HG03103 (cell line): ENCODE results near the gene CENPS.
"Not testable (repeated sequence)": the region's sequence is repeated elsewhere in the genome, so short reads cannot be mapped to it uniquely, and the experiment has no call there.

Experiments used
- ATAC-seq: cut with Tn5 transposase; IDR thresholded peaks from one replicate; pipeline ENCODE4 v1.9.1; 2021; ENCODE audit warnings: low read depth; ENCODE audit not compliant: unreplicated experiment

The CENPS gene

DNA sequence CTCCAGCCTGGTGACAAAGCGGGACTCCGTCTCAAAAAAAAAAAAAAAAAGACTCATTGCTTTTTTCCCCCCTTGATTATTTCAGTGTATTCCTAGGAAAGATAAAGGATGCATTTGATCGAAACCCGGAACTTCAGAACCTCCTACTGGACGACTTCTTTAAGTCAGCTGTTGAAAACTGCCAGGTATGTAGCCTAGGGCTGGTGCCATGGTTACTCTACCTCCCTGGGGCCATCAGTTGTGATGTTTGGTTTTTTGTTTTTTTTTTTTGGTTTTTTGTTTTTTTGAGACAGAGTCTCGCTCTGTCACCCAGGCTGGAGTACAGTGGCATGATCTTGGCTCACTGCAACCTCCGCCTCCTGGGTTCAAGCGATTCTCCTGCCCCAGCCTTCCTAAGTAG lies 11.5 kb upstream of the CENPS start:
- not testable (repeated sequence) for ATAC-seq

DNA sequence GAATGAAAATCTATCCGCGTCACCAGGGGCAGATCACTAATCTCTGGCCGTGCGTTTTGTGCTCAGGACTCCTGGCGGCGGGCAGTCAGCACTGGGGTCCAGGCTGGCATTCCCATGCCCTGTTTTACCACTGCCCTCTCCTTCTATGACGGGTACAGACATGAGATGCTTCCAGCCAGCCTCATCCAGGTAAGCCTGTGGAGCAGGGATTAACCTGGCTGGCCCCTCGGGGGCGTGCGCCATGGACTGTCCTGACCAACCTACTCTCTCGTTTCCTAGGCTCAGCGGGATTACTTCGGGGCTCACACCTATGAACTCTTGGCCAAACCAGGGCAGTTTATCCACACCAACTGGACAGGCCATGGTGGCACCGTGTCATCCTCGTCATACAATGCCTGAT lies 10.9 kb upstream of the CENPS start:
- ATAC-seq = no peak

DNA sequence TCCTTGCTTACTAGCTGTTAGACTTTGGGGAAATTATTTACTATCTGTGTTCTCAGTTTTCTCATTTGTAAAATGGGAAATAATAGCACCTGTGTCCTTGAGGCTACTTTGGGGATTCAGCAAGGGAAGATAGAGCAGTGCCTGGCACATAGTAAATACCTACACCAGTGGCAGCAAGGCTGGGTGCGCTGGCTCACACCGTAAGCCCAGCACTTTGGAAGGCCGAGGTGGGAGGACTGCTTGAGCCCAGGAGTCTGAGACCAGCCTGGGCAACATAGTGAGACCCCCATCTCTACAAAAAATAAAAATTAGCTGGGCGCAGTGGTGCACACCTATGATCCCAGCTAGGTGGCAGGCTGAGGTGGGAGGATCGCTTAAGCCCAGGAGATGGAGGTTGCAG lies 8.6 kb upstream of the CENPS start:
- ATAC-seq = no peak

DNA sequence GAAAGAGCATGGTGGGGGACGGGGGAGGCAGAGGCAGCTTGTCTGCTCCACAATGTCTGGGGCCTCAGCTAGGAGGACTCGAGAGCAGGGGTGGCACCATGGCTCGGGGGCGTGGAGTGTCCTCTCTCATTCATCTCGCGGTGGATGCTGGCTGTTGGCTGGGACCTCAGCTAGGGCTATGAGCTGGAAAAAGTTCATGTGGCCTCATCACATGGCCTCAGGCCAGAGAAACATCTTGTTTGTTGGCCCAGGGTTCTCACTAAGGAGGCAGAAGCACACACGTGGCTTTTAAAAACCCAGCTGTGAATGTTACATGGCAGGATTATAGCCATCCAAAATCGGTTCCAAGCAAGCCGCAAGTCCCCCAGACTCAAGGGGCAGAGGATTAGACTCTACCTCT lies 6.2 kb upstream of the CENPS start:
- ATAC-seq = no peak

DNA sequence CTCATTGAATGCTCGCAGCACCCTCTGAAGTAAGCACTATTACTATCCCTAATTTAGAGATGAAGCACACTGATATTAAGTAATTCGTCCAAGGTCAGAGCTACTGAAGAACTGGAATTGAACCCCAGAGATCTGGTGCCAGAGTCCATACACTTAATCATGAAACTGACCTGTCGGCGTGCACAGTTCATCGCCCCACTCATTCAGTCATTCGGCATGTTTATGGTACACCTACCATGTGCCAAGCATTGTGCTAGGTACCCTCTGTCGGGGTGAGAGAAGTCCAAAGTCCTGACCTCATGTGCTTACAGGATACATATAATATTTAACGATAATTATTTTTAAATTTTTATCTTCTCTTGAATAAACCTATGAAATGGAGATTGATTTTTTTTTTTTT lies 5.6 kb upstream of the CENPS start:
- no peak for ATAC-seq

DNA sequence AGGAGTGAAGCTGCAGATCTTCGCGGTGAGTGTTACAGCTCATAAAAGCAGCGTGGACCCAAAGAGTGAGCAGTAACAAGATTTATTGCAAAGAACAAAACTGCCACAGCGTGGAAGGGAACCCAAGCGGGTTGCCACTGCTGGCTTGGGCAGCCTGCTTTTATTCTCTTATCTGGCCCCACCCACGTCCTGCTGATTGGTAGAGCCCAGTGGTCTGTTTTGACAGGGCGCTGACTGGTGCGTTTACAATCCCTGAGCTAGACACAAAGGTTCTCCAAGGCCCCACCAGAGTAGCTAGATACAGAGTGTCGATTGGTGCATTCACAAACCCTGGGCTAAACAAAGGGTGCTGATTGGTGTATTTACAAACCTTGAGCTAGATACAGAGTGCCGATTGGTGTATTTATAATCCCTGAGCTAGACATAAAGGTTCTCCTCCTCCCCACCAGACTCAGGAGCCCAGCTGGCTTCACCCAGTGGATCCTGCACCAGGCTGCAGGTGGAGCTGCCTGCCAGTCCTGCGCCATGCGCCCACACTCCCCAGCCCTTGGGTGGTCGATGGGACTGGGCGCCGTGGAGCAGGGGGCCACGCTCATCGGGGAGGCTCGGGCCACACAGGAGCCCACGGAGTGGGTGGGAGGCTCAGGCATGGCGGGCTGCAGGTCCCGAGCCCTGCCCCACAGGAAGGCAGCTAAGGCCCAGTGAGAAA lies 4.3 kb upstream of the CENPS start:
- ATAC-seq = not testable (repeated sequence)

DNA sequence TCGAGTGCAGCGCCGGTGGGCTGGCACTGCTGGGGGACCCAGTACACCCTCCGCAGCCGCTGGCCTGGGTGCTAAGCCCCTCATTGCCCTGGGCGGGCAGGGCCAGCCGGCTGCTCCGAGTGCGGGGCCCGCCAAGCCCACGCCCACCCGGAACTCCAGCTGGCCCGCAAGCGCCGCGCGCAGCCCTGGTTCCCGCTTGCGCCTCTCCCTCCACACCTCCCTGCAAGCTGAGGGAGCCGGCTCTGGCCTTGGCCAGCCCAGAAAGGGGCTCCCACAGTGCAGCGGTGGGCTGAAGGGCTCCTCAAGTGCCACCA lies 3.7 kb upstream of the CENPS start:
- ATAC-seq = not testable (repeated sequence)

DNA sequence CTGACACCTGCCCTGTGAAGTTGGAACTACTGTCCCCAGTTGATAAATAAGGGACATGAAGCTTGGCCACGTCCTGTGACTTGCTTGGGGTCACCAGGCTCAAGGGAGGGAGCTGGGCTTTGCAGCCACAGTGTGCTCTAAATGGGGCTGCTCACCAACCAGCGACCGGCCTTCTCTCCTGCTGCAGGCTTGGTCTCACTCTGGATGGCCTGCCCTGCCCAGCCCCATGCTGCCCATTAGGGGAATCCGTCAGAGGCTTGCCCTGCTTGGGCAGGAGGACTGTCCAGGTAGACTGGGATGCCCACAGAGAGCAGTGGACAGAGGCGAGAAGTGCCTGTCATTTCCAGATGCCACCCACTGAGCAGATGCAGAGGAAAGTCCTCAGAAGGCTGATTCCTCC lies 1.2 kb upstream of the CENPS start:
- no peak for ATAC-seq

DNA sequence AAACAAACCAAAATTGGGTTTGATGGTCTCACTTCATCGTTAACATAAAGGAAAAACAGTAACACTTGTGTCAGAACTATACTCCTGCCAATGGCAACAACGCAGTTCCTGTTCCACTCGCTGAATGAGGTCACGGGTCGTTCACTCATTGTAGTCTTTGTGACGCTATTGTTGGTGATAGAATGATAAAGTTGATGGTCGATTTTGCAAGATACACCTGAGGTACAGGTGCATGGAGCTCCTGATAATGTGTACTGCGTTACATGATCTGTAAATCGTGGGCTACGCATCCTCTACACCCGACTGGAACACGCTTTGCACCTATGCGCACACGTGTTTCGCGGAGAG lies 391 bp upstream of the CENPS start:
- ATAC-seq = no peak

DNA sequence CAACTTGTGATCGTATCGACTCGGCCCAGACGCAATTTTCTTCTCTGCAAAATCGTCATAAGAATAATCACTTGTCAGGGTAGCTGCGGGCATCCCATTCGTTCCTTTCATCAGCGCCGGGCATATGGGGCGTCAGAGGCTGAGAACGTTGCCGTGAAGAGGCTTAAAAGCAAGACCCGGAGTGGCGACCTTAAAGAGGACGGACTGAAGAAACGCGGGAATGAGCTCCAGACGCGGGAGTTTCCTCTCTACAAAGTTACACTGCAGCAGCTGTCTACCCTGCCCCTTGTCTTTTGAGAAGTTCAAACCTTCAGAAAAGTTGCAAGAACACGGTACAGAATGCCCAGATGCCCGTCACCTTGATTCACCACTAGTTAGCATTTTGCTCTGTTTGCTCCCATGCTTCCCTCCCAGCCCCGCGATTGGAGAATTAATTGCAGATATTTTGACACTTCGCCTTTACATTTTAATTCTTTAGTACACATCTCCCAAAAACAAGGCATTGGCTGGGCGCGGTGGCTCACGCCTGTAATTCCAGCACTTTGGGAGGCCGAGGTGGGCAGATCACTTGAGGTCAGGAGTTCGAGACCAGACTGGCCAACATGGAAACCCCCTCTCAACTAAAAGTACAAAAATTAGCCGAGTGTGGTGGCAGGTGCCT lies 967 bp downstream of the CENPS start:
- no peak for ATAC-seq

DNA sequence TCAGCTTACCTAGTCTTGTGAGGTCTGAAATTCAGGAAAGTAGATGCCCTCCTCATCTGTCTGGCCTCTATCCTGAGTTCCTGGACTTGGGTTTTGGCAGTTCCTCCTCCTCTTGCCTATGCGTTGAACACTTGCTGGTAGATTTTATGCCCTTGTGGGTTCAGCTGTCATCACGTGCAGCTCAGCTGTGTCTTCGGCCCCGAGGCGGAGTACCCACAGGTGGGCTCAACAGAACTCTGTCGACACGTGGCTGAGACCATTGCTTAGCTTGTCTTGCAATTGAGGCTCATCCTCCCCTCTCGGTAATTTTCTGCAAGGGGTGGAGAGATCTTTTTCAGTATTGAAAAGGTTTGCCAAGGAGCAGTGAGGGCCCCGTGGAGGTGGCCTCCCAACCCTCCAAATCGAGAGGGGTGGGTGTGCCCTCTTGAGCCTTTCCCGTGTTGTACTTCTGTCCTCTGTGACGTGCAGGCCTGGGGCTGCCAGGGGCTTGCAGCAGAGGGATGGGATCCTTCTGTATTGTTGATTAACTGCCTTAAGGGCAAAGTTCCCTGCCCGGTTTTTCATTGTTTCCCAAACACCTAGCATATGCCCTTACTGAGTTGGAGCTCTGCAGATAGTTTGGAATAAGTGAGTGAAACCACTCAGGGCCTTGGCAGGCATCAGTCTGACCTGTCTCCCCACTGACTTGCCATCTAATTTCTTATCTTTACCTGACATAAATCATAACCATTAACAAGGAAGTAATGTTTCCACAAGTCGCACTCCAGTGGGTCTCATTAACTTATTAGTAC lies 2.9 kb downstream of the CENPS start:
- ATAC-seq = no peak

DNA sequence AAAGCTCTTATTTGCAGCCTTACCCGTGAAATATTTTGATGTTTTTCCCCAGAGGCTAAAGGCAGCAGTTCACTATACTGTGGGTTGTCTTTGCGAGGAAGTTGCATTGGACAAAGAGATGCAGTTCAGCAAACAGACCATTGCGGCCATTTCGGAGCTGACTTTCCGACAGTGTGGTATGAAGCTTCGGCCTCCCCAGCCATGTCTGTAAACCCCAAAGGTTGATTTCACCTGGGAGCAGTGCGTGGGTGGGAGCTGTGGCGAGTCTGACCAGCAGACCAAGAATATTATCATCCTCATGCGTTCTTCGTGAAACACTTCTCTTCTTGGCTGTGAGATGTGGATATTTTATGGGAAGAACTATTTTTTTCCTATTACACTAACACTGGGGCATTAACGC lies 3.6 kb downstream of the CENPS start:
- ATAC-seq = no peak

DNA sequence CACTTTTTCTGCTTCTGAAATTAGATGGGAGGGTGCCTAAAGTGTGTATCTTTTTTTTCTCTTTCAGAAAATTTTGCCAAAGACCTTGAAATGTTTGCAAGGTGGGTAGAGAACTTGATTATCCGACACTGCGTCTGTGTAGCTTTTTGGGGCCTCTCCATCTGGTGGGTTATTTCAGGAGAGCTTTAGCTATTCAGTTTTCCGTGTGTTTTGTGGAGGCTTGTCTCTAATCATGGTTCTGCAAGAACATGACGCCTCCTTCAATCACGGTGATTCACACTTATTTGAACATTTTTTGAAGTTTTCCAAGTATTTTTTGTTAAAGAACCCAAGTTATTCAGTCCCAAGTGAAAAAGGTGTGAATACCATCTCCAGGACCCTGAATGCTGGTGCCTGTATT lies 4.4 kb downstream of the CENPS start:
- ATAC-seq = no peak

DNA sequence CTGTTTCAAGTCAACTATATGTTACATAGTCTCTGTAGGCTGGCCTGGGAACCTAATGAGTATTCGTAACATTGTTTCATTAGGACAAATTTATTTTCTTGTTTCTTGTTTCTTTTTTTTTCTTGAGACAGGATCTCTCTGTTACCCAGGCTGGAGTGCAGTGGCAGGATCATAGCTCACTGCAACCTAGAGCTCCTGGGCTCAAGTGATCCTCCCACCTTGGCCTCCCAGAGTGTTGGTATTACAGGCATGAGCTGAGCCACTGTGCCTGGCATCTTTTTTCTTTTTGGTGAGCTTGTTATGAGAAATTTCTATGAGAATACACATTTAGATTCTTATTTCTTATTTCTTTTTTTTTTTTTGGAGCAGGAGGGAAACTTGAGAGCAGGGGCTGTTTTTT lies 6.8 kb downstream of the CENPS start:
- ATAC-seq = no peak

DNA sequence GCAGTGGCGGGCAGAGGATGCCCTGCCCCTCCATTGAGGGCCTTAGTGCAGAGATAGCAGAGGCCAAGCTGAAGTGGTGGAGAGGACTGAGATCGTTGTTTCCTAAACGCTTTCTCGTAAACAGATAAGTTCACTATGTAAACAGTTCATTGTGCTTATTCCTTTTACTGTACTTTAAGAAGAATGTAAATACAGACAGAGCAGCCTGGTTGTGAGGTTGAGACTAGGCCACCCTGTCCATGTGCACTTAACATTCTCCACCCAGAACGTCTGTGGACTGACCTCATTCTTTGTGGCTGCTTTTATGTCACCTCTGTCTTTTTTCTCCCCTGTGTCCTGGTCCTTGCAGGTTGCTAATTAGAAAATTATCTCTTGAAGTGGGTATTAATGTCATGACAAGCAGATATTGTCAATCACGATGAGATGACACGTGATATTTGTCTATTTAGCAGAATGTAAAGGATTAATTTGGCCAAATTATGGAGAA lies 8.5 kb downstream of the CENPS start:
- ATAC-seq = no peak

DNA sequence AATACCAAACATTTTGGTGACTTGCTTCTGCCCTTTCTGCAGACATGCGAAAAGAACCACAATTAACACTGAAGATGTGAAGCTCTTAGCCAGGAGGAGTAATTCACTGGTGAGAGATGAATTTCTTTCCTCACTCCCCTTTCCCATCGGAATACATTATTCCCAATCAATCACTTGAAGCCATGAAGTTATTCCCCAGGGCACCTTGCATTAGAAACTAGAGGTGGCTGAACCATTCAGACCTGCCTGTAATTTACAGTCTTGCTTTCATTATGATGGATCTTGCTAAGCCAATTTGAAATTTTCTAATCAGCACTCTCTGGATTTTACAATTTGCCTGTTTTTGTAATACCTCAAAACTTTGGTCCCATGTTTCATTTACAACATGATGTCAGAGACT lies 10.1 kb downstream of the CENPS start:
- ATAC-seq = no peak

DNA sequence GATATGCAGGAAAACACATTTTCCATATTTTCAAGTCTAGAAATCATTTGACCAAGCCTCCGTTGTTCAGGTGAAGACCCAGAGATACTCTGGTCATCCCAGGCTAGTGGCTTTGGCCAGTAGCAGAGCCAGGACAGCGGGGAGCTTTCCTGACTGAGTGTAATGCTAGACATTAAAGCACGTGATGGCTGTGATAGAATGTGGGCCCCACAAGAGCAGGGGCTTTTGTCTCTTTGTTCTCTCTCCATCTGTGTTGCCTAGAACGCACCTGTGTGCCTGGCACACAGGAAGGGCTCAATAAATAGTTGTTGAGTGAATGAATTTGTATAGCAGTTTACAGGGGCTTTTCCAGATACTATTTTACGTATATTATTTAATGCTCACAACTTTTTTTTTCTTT lies 10.6 kb downstream of the CENPS start:
- no peak for ATAC-seq

DNA sequence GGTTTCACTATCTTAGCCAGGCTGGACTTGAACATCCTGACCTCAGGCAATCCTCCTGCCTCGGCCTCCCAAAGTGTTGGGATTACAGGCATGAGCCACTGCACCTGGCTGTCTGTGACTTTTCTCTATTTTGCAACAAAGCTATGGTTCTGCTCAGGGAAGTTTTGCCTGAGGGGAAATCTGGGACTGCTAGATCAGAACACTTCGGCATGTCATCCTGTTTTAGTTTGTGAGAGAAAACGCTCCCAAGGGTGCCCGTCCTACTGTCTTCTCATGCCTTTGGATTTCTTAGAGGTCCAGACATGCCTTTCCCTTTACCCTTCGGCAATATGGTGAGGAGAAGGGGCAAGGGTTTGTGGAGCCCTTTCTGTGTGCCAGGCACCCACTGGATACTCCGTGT lies 14.0 kb downstream of the CENPS start:
- ATAC-seq = no peak

DNA sequence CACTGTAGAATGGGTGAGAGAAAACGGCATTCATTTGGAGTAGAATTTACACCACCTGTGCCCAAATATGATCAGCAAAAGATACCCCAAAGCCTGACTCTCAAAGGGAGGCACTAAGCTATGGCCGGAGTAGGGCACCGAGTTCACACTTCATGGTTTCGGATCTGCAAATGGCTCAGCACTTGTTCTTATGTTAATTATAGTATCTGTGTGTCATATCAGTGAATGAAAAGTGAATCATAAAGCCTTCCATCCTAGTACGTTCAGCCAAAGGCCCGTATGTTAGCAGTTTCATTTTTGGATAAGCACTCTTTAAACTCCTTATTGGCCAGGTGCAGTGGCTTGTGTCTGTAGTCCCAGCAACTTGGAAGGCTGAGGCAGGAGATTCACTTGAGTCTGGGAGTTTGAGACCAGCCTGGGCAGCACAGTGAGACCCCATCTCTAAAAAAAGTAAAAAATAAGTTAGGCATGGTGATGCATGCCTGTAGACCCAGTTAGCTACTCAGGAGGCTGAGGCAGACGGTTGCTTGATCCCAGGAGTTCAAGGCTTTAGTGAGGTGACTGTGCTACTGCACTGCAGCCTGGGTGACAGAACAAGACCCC lies 14.7 kb downstream of the CENPS start:
- no peak for ATAC-seq

DNA sequence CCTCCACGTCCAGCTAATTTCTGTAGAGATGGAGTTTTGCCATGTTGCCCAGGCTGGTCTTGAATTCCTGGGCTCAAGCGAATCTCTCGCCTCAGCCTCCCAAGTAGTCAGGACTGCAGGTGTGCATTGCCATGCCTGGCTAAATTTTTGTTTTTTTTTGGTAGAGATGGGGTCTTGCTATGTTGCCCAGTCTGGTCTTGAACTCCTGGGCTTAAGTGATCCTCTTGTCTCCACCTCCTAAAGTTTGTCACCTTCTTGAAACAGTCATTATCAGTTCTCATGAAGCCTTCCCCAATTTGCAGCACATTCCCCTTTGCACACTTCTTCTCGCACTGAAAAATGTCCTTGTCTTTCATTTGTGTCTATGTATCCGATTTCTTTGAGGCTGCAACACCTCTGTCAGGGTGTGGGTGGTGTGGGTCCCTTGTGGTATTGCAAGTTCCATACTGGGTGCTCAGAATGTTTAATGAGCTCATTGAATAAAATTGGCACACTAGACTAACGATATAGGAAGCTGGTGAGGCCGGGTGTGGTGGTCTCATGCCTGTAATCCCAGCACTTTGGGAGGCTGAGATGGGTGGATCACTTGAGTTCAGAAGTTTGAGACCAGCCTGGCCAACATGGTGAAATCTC lies 16.7 kb downstream of the CENPS start:
- ATAC-seq = no peak

DNA sequence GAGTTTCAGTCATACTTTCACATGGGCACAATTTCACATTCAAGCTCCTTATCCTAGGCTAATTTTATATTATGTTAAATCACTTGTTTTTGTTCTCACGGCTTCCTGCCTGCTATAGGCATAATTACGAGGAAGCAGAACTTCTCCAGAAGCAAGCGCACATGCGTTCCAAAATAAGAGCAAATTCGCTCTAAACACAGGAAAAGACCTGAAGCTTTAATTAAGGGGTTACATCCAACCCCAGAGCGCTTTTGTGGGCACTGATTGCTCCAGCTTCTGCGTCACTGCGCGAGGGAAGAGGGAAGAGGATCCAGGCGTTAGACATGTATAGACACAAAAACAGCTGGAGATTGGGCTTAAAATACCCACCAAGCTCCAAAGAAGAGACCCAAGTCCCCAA lies 19.5 kb downstream of the CENPS start, which contains the start of gene CORT:
TSS of gene CORT (plus strand) at position 281 of the 400 bp plus-strand sequence. CDS start 193 bp downstream, outside the sequence.
- ATAC-seq = no peak
